BJ (cell line): ENCODE data around the gene PDGFD. TPM values are rescaled to one million over a fixed set of nuclear protein-coding genes. Genes with fewer than 3 reads are reported as not detected.

ENCODE experiments used
- CTCF ChIA-PET: fragments of 350-600 bp; formaldehyde crosslinking; extraction: SDS; loops from one replicate; lab custom pipeline; 2021; ENCODE audit warnings: antibody characterized with exemption, inconsistent platforms; lab: Yijun Ruan, JAX
- POLR2A ChIA-PET: fragments of 300-600 bp; sonication (Branson Sonifier 250); formaldehyde crosslinking; extraction: SDS; loops from one replicate; lab custom pipeline; 2021; ENCODE audit warnings: antibody characterized with exemption; lab: Charles Lee
- DNase-seq: peaks from one replicate; pipeline ENCODE4 v3.0.0-alpha.2; 2011; ENCODE audit warnings: low read depth
- H3K27me3 ChIP-seq: 2 replicates; pipeline ENCODE4 v1.6.0; 2011; ENCODE audit warnings: low read length; ENCODE audit not compliant: control insufficient read depth, insufficient read depth
- H3K36me3 ChIP-seq: 2 replicates; pipeline ENCODE4 v1.5.1; 2011; ENCODE audit warnings: low read length; ENCODE audit not compliant: control insufficient read depth, insufficient read depth
- H3K4me3 ChIP-seq: 2 replicates; pipeline ENCODE4 v1.5.1; 2011; ENCODE audit warnings: low read depth, mild to moderate bottlenecking, control low read depth, low read length
- polyA plus RNA-seq: library from polyadenylated mRNA; depleted of rRNA; stranded (reverse); fragments of >200 nt; gene quantifications from 2 replicates; pipeline ENCODE4 v1.2.3, GENCODE V29; 2011
- TF ChIP-seq, protein P1 (sequence below): IDR thresholded peaks from 2 replicates; pipeline ENCODE4 v1.5.1; 2011; ENCODE audit warnings: low read depth, mild to moderate bottlenecking, control low read depth, inconsistent platforms, low read length, moderate library complexity; ENCODE audit not compliant: insufficient read depth

The PDGFD gene
- polyA plus RNA-seq, 1 experiment, result 0.72 TPM

DNA sequence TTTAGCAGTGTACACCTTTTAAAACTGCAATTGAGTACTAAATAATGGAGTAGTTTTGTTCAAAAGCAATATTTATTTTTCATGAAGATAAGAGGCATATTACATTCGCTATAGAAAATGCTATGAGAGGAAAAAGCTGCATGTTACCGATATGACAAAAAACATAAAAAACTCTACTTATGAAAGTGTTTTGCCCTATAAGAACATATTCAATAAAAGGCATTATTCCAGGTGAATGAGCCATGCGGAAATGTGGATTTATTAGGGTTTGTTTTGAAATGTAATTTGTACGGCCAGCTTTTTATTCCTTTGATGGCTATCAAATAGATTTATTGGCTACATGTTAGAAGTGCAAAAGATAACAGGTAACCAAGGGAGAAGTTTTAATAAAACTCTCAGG is 256.8 kb downstream of the PDGFD start:
- no peak overlapping the region for H3K4me3 ChIP-seq
- CTCF ChIA-PET, result no interaction called here
- TF ChIP-seq, protein P1, sequence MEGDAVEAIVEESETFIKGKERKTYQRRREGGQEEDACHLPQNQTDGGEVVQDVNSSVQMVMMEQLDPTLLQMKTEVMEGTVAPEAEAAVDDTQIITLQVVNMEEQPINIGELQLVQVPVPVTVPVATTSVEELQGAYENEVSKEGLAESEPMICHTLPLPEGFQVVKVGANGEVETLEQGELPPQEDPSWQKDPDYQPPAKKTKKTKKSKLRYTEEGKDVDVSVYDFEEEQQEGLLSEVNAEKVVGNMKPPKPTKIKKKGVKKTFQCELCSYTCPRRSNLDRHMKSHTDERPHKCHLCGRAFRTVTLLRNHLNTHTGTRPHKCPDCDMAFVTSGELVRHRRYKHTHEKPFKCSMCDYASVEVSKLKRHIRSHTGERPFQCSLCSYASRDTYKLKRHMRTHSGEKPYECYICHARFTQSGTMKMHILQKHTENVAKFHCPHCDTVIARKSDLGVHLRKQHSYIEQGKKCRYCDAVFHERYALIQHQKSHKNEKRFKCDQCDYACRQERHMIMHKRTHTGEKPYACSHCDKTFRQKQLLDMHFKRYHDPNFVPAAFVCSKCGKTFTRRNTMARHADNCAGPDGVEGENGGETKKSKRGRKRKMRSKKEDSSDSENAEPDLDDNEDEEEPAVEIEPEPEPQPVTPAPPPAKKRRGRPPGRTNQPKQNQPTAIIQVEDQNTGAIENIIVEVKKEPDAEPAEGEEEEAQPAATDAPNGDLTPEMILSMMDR, result no peak
- POLR2A ChIA-PET, result no interaction called here
- H3K27me3 ChIP-seq, result no peaks in the 10 kb centered on the region
- DNase-seq, result no peak
- no peaks in the 10 kb centered on the region for H3K36me3 ChIP-seq

GRCh38 chr11:103906291-103906867 is 257.6 kb downstream of the PDGFD start:
- CTCF ChIA-PET, result interaction anchor here (0.6 to 0.8 kb wide), 2 partner anchors 224 to 431 kb away, joined by 3 to 5 read pairs; no protein-coding TSS in a partner anchor
- no peak for DNase-seq
- TF ChIP-seq, protein P1, result no peak

DNA sequence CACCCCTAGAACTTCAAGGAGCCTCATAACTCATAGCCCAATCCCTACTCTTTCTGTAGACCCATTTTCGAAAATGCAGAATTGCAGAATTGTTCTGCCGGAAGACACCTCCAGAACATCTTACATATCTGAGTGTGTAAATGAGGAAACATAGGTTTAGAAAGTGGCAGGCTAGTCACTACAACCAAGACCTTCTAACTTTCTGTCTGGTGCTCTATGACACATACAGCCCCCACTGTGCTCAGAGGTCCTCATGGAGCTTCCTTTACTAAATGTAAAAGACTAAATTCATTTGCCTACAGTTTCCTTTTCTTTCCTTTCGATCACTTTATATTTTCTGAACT is 259.7 kb downstream of the PDGFD start:
- ChIA-PET CTCF (no interaction called here), POLR2A (no interaction called here)
- TF ChIP-seq, protein P1, result no peak
- Histone ChIP-seq H3K4me3 (no peak overlapping the region), H3K27me3 (no peaks in the 10 kb centered on the region), H3K36me3 (no peaks in the 10 kb centered on the region)
- DNase-seq, result no peak

More at GRCh38 chr11:103906291-103906867, 257.6 kb downstream of the PDGFD start:
- Histone ChIP-seq H3K36me3 (no peaks in the 10 kb centered on the region), H3K4me3 (no peak overlapping the region), H3K27me3 (no peaks in the 10 kb centered on the region)
- POLR2A ChIA-PET, result no interaction called here

GRCh38 chr11:103903621-103904323 is 260.2 kb downstream of the PDGFD start:
- no peaks in the 10 kb centered on the region for H3K27me3 ChIP-seq
- CTCF ChIA-PET, result no interaction called here
- POLR2A ChIA-PET, result no interaction called here
- TF ChIP-seq, protein P1, result no peak
- no peak for DNase-seq
- H3K4me3 ChIP-seq, result no peak overlapping the region
- H3K36me3 ChIP-seq, result no peaks in the 10 kb centered on the region

DNA sequence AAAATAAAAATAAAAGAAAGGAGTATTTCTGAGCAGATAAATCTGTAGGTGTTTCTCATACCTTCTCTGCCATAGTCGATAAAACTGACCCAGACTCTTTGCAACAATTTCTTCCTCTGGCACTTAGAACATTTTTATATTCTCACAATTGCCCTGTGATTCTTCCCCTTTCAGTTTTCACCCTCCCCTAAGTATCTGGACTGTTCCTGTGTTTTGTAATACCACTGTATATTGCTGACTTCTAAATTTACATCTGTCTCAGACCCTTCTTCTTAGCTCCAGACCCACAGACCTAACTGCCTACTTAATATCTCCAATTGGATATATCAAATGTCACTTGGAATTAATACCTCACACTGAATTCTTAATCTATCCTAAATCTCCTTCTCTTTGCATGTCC is 261.0 kb downstream of the PDGFD start:
- ChIA-PET POLR2A (no interaction called here), CTCF (no interaction called here)
- Histone ChIP-seq H3K36me3 (no peaks in the 10 kb centered on the region), H3K27me3 (no peaks in the 10 kb centered on the region), H3K4me3 (no peak overlapping the region)
- TF ChIP-seq, protein P1, result no peak
- no peak for DNase-seq
